ENCODE results near the gene MOBP.

MOBP gene

GRCh38 chr3:39531665-39532064 is 64.2 kb downstream of the MOBP start:
- DNase-seq, result no peak
- H3K36me3 ChIP-seq, result no peaks in the 10 kb centered on the region
- no peaks in the 10 kb centered on the region for H3K27me3 ChIP-seq
- no peak overlapping the region for H3K4me3 ChIP-seq (ENCODE audit: low read depth, low read length)
- no peaks in the 10 kb centered on the region for H3K4me1 ChIP-seq
- H3K9me3 ChIP-seq, result no peaks in the 10 kb centered on the region
- TF ChIP-seq, protein P1, sequence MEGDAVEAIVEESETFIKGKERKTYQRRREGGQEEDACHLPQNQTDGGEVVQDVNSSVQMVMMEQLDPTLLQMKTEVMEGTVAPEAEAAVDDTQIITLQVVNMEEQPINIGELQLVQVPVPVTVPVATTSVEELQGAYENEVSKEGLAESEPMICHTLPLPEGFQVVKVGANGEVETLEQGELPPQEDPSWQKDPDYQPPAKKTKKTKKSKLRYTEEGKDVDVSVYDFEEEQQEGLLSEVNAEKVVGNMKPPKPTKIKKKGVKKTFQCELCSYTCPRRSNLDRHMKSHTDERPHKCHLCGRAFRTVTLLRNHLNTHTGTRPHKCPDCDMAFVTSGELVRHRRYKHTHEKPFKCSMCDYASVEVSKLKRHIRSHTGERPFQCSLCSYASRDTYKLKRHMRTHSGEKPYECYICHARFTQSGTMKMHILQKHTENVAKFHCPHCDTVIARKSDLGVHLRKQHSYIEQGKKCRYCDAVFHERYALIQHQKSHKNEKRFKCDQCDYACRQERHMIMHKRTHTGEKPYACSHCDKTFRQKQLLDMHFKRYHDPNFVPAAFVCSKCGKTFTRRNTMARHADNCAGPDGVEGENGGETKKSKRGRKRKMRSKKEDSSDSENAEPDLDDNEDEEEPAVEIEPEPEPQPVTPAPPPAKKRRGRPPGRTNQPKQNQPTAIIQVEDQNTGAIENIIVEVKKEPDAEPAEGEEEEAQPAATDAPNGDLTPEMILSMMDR (IDR thresholded peaks at IDR 0.05; ENCODE audit: low read depth, low read length), result no peak

DNA sequence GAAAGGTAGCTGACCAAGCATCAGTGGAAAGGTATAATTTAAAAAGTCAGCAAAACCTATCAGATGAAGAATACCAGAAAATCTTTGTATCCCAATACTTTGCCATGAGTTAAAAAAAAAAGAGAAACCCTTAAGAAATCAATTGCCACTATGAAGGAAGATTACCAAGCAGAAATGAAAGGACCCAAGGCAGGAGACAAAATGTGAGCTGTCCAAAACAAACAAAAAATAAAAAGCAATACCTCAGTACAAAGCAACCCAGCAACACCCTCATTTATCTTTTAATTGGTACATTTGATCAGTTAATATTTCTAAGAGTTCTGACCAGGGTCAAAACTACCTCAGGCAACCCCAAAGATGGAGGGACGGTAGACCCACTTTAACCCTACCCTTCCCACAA is 65.3 kb downstream of the MOBP start:
- TF ChIP-seq, protein P1 (IDR thresholded peaks at IDR 0.05; ENCODE audit: low read depth, low read length), result no peak
- Histone ChIP-seq H3K36me3 (no peaks in the 10 kb centered on the region), H3K4me1 (no peaks in the 10 kb centered on the region), H3K4me3 (ENCODE audit: low read depth, low read length) (no peak overlapping the region), H3K27me3 (no peaks in the 10 kb centered on the region), H3K9me3 (no peaks in the 10 kb centered on the region)
- no peak for DNase-seq

GRCh38 chr3:39533226-39533625 is 65.7 kb downstream of the MOBP start:
- H3K4me3 ChIP-seq (ENCODE audit: low read depth, low read length), result no peak overlapping the region
- no peak for DNase-seq
- TF ChIP-seq, protein P1 (IDR thresholded peaks at IDR 0.05; ENCODE audit: low read depth, low read length), result no peak
- H3K9me3 ChIP-seq, result no peaks in the 10 kb centered on the region
- H3K4me1 ChIP-seq, result no peaks in the 10 kb centered on the region
- H3K27me3 ChIP-seq, result no peaks in the 10 kb centered on the region
- no peaks in the 10 kb centered on the region for H3K36me3 ChIP-seq

DNA sequence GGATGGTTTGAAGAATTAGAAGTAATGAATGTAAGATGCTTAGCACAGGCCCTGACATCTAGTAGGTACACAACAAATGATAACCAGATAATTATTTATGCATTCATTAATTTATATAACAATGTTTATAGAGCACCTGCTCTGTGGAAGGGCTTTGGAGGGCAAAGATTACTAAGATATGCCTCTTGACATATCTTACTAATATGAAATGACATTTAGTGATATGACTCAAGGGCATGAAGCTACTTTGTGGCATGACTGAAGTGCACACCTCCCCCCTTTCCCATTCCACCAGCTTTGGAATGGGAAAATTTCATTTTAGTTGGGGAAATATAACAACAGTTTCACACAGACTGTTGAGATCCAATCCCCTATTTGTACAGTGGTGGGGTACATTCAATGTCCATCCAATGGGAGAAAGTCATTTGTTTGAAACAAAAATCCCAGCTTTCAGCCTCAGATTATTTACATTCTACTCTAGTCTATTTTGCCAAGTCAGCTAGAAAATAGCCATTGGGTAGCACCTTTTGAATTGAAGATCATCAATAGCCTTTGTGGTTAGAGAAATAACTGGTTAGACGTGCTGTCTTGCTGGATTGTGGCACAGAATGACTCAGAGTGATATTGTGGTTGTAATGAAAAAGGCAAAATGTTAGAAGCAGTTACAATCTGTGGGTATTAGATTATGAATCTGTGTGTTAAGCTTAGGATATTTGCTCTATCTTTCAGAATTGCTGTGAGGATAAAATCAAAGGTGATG is 72.9 kb downstream of the MOBP start:
- TF ChIP-seq, protein P1 (IDR thresholded peaks at IDR 0.05; ENCODE audit: low read depth, low read length), result no peak
- no peak for DNase-seq
- no peak overlapping the region for H3K4me3 ChIP-seq (ENCODE audit: low read depth, low read length)
- no peaks in the 10 kb centered on the region for H3K4me1 ChIP-seq
- H3K36me3 ChIP-seq, result no peaks in the 10 kb centered on the region
- no peaks in the 10 kb centered on the region for H3K9me3 ChIP-seq
- no peaks in the 10 kb centered on the region for H3K27me3 ChIP-seq

DNA sequence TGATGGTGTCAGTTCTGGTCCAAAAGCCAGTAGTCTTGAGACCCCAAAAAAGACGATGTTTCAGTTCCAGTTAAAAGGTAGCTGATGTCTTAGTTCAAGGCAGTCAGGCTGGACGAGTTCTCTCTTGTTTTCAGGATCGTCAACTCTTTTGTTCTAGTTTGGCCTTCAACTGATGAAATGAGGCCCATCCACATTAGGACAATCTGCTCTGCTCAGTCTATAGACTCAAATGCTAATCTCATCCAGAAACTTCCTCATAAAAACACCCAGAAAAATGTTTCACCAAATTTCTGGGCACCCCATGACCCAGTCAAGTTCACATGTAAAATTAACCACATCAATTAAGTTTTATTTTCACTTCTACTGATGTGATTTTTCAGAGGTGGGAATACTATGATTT is 74.0 kb downstream of the MOBP start:
- H3K9me3 ChIP-seq, result no peaks in the 10 kb centered on the region
- DNase-seq, result no peak
- no peaks in the 10 kb centered on the region for H3K4me1 ChIP-seq
- no peaks in the 10 kb centered on the region for H3K27me3 ChIP-seq
- no peaks in the 10 kb centered on the region for H3K36me3 ChIP-seq
- H3K4me3 ChIP-seq (ENCODE audit: low read depth, low read length), result no peak overlapping the region
- TF ChIP-seq, protein P1 (IDR thresholded peaks at IDR 0.05; ENCODE audit: low read depth, low read length), result no peak

- H3K36me3 ChIP-seq, result no peaks in the 10 kb centered on the region
- no peaks in the 10 kb centered on the region for H3K27me3 ChIP-seq
- no peak for DNase-seq
- H3K4me1 ChIP-seq, result no peaks in the 10 kb centered on the region
- no peaks in the 10 kb centered on the region for H3K9me3 ChIP-seq
- TF ChIP-seq, protein P1 (IDR thresholded peaks at IDR 0.05; ENCODE audit: low read depth, low read length), result peak; percentile 50
- peak overlapping the region; percentile 42 for H3K4me3 ChIP-seq (ENCODE audit: low read depth, low read length)
These were observed 74.4 kb downstream of the MOBP start for GRCh38 chr3:39541917-39542329.

Data from BE2C (cell line).